ENCODE results near the gene PFKP. TPM values are rescaled to one million over a fixed set of nuclear protein-coding genes. Genes with fewer than 3 reads are reported as not detected.

The PFKP gene
- total RNA-seq, 4 donors from 2014 or later, result 54.9 to 79.3 (median 65.5) TPM

DNA sequence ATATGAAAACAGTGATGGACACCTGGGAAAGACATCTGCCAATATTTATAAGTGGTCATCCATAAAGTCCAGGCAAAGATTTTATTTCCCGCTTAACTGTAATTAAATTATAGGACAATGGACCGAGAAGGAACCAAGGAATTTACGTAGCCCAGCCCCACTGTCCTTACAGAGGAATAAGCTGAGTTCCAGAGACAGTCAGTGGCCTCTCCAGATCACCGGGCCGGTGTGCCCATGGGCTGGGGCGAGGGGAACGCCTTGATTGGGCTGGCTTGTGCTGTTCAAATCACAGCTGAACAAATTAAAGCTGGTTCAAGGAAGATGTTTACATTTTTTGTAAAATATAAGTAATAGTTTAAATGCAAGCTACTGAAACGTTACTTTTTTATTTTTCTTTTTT is 40.7 kb downstream of the PFKP start:
- no peak overlapping the region for H3K4me3 ChIP-seq (ENCODE audit: low read depth, poor library complexity, severe bottlenecking)
- intact Hi-C loops (cut with DNase I; ENCODE audit: low total_unique reads), result no loop called here
- no peak for DNase-seq (ENCODE audit: low spot score in 2 of 2)
- 86 to 88% methylated on average over 8 of the region's 8 CpGs for WGBS, 2 donors
- TF ChIP-seq CTCF (IDR thresholded peaks at IDR 0.05) (no peak), POLR2A (IDR thresholded peaks at IDR 0.05) (no peak)

GRCh38 chr10:3108575-3109105 is 41.3 kb downstream of the PFKP start:
- 93 to 94% methylated on average over 16 to 21 of the region's 21 CpGs for WGBS, 2 donors

GRCh38 chr10:3109196-3109595 is 41.8 kb downstream of the PFKP start:
- intact Hi-C loops (cut with DNase I; ENCODE audit: low total_unique reads), result no loop called here
- 95 to 98% methylated on average over 21 of the region's 21 CpGs for WGBS, 2 donors
- no peak for DNase-seq (ENCODE audit: low spot score in 2 of 2)
- H3K4me3 ChIP-seq (ENCODE audit: low read depth, poor library complexity, severe bottlenecking), result no peak overlapping the region
- TF ChIP-seq POLR2A (IDR thresholded peaks at IDR 0.05) (no peak), CTCF (IDR thresholded peaks at IDR 0.05) (no peak)

More at GRCh38 chr10:3108575-3109105, 41.3 kb downstream of the PFKP start:
- no peak for DNase-seq (ENCODE audit: low spot score in 2 of 2)
- no peak overlapping the region for H3K4me3 ChIP-seq (ENCODE audit: low read depth, poor library complexity, severe bottlenecking)
- intact Hi-C loops (cut with DNase I; ENCODE audit: low total_unique reads), result no loop called here
- TF ChIP-seq POLR2A (IDR thresholded peaks at IDR 0.05) (no peak), CTCF (IDR thresholded peaks at IDR 0.05) (no peak)

DNA sequence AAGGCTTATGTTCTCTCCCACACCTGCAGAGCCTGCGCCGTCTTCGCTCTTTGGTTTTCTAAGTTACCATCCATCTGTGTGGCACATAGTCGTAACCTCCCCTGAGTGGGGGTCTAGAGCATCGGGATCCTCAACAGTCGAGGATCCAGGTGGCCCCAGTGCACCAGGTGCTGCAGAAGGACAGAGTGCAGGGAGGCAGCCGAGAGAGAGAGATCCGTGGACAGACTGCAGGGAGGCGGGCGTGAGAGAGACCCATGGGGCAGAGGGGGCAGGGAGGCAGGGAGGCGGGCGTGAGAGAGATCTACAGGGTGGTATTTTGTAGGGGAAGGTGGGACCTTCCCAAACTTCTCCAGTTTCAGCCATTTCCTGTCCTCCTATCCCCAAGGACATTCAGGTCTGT is 42.3 kb downstream of the PFKP start:
- WGBS, 2 donors, result 90 to 96% methylated on average over 12 of the region's 12 CpGs
- no peak for TF ChIP-seq POLR2A (IDR thresholded peaks at IDR 0.05)
- no peak for TF ChIP-seq CTCF (IDR thresholded peaks at IDR 0.05)
- intact Hi-C loops (cut with DNase I; ENCODE audit: low total_unique reads), result no loop called here
- no peak overlapping the region for H3K4me3 ChIP-seq (ENCODE audit: low read depth, poor library complexity, severe bottlenecking)
- DNase-seq (ENCODE audit: low spot score in 2 of 2), result no peak

DNA sequence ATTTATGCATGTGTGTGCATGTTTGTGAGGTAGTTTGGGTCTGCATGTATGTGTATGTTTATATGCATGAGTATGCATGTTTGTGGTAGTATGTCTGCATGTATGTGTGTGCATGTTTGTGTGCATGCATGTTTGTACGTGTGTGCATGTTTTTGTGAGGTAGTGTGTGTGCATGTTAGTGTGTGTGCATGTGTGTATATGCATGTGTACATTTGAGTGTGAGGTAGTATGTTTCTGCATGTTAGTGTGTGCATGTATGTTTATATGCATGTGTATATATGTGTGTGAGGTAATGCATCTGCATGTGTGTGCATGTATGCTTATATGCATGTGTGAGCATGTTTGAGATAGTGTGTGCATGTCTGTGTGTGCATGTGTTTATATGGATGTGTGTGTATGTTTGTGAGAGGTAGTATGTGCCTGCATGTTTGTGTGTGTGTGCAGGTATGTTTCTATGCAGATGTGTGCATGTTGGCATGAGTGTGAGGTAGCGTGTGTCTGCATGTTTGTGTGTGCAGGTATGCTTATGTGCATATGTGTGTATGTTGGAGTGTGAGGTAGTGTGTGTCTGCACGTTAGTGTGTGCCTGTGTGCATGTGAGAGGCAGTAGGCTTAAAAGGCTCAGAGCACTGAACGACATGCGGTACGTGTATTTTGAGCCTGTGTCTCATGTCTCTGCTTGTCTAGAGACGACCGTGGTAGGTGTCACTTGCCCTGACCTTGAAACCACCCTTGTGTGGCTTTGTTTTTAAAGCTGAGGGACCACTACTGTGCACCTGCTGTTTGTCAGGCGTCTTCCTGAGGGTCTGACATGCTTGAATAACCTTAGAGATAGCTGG is 43.7 kb downstream of the PFKP start:
- 78 to 91% methylated on average over 9 of the region's 9 CpGs for WGBS, 2 donors
- no peak overlapping the region for H3K4me3 ChIP-seq (ENCODE audit: low read depth, poor library complexity, severe bottlenecking)
- intact Hi-C loops (cut with DNase I; ENCODE audit: low total_unique reads), result no loop called here
- TF ChIP-seq POLR2A (IDR thresholded peaks at IDR 0.05) (no peak), CTCF (IDR thresholded peaks at IDR 0.05) (no peak)
- no peak for DNase-seq (ENCODE audit: low spot score in 2 of 2)

All from lower leg skin (tissue), 4 donors.